GM18511 (cell line): ENCODE measurements around the gene TNS1.
"Not testable (repeated sequence)": the region's sequence is repeated elsewhere in the genome, so short reads cannot be mapped to it uniquely, and the experiment has no call there.

ENCODE experiments used
- ATAC-seq: cut with Tn5 transposase; IDR thresholded peaks from one replicate; pipeline ENCODE4 v1.9.1; 2021; ENCODE audit warnings: mild to moderate bottlenecking, moderate library complexity; ENCODE audit not compliant: unreplicated experiment

The TNS1 gene

DNA sequence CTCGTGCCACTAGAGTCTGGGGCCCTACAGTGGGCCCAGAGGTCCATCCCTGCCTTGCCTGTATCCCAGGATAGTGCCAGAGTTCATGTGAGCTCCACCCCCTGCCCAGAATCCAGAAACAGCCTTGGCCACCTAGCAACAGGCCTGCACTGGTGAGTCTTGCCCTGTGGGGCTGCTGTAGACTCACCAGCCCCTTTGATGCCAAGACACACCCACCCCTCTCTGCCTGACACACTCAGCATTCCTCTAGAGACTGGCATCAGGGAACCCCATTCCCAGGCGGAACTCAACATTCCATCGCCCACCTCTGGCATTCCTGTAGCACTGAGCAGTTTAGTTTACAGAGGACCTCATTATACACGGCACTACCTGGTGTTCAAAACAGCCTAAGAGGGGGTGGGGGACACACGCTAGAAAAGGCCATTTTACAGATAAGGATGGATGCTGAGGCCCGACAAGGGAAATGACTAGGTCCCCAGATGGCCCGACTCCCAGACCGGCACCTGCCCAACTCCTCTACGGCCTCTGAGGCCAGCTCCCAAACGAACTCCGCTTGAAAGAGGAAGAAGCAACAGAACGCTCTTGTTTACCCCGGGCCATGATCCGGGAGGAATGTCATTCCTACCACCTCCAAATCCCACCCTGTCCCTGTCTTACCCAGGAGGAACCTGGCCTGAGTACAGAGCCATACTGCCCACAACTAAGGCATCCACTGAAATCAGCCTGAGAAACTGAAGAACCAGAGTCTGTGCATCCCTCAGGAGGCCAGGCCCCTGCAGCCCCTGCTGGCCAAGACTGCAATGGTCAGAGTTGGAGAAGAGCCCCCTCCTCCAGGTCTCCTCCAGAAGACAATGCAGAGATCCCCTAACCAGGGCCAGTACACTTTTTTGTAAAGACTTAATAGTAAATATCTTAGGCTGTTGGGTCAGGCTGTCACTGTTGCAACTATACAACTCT lies 180.2 kb downstream of the TNS1 start:
- ATAC-seq = no peak

DNA sequence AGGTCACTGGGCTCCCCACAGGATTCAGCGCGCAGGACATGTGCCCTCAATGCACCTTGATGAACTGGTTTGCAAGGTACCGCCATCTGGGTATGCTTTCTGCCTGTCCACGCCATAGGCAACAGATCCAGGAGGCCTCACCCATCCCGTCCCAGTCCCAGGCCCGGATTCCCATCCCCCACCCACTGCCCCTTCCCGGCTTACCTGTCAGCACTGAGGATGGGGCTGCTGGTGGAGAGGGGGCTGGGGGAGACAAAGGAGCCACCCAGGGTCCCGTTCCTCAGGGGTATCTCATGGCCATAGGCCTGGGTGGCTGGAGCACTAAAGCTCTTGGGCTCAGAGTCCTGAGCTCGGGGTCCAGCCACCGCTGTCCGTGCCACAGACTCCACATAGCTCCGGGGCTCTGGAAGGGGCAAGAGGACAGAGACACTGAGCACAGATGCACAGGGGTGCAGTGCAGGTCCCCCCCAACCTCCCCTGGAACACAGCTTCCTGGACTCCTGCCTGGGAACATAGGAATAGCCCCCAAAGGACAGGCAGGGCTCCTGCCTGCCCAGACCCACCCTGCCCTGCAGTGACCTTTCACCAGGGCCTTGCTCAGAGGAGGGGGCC lies 181.2 kb downstream of the TNS1 start:
- no peak for ATAC-seq

DNA sequence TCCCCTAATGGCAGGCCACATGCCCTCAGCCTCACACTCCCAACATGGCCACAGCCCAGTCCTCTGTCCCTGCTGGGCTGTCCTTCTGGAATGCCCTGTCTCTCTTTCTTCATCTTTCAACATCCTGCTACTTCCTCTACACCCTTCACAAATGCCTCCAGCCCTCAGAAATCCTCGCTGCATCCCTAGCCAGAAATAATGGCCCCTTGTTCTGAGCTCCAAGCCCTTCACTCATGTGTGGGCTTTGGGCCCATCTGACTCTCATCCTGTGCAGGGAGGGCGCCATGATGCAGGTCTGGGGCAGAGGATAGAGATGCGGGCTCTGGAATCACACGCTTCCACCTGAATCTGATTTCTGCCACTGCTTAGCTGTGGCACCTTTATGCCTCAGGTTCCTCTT lies 181.9 kb downstream of the TNS1 start:
- no peak for ATAC-seq

DNA sequence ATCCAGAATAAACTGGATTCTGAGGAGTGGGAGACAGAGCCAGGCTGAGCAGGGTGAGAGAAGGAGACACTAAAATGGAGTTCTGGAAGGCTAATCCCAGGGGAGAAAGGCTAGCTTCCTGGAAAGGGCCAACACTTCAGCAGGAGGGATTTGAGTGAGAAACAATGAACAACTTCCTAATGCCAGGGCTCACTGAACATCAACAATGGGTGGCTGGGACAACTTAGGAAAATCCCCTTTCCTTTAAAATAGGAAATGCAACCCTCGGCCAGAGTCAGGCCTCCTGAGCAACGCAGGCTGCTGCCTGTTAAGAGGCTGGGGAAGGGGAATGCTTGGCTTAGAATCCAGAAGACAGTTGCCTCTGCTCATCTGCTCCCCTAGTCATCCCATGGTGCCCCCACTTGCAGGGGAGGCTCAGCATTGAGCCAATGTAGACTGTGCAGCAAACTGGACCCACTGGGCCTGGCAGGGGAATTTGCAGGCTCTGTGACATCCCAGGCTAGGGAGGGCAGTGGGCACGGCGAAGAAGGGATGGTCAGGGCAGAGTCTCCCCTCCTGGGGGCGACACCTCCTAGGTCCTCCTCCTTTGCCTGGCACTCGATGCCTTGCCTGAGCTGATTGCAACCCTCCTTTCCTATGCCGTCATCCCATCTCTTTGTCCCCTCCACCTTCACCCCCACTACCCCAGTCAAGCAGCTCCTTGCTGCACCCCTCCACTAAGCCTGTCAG lies 182.5 kb downstream of the TNS1 start:
- no peak for ATAC-seq

DNA sequence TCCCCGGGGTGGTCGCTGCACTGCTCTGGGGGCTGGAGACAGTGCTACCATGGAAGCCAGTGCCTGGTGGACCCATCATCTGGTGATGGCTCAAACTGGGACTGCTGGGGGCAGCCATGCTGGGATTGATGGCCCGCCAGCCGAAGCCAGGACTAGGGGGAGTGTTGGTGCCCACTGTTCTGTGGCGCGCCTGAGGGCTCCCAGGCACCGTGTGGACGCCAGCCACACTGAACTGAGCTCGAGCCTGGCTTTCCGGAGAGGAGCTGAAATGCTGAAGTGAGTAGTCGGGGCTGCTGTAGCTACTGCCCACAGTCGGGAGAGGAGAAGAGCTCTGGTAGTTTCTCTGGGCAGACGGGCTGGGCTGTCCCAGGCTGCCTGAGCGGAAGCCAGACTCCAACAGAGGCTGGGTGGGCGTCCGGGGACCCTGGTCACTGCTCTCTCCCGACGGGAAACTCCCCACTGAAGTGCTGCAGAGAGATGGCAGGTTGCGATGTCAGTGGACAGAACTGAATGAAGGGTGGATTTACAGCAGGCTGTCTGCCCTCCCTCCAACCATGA lies 184.4 kb downstream of the TNS1 start:
- no peak for ATAC-seq

DNA sequence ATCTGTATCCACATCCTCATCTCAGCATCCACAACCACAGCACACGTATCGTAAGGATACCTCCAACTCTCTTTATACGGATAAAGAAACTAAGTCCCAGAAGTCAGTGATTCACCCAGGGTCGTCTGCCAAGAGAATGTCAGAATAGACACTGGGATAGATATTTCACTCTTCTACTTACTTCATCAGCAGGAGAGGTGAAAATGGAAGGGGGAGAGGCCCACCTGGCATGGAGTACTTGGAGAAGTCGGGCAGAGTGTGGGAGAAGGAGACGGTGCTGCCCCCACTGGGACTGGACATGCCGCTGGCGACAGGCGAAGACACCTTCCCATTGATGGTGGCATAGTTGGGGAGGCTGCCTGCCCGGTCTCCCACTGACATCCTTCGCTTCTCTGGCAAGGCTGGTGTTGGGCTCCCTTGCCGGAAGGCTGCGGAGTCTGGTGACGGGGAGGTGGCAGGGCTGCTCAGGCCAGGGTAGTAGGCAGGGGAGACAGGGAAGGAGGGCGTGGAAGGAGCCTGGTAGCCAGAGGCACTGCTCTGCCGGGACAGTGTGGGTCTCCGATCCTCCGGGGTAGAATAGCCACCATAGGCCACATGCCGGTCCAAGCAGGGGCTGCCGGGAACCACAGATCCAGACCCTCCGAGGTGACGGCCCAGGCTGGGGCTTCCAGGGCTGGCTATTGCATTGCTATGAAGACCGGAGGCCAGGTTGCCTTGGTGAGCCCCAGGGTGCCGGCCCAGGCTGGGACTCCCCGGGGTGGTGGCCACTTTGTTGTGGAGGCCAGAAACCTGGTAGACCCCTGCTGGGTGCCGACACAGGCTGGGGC lies 185.1 kb downstream of the TNS1 start:
- no peak for ATAC-seq

DNA sequence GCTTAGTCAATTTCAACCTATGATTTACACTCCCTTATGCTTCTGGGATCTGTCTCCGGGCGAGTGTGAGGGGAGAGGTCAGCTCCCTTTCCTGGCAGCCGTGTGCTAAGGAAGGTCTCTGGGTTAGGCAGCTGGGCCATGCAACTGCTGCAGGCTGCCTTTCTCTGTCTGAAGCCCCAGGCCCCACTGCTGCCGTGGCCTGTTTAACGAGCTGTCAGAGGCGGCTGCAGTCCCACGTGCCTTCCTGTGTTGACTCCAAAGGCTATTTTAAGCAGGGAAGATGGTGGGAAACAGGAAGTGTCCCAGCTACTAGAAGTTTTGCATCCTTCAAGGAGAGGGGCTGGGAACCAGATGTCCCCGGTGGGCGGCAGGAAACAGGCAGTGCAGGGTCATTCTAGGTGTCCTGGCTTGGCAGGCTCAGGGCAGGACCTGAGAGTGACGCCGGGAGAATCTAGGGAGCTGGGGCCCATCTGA lies 186.4 kb downstream of the TNS1 start:
- ATAC-seq = no peak

DNA sequence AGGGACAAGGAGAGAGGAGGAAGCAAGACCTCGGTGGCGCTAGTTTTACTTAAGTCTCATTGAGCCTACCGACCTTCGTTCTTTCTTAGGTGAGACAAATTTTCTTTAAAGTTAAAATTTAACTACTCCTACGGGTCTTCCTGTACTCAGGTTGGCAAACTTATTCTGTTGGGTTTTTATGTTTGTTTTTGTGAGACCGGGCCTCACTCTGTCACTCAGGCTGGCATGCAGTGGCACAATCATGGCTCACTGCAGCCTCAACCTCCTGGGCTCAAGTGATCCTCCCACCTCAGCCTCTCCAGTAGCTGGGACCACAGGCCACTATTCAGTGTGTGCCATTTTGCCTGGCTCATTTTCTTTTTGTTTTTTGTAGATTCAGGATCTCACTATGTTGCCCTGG lies 189.0 kb downstream of the TNS1 start:
- no peak for ATAC-seq

DNA sequence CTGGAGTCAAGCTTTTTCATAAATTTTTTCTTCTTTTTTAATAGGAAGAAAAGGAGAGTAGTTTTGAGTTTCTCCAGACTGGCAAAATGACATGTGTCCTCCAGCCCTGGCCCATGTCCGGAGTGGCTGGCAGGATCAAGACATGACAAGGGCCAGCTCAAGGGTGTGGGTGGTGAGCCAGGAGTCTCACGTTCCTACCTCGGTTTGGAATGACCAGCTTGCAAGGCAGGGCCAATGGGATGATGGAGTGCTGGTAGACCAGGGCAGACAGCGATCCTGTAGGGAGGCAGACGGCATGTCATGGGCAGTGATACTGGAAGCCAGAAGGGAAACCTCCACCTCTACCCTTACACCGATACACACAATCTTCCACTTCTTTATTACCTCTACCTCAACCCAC lies 190.6 kb downstream of the TNS1 start:
- ATAC-seq = no peak

DNA sequence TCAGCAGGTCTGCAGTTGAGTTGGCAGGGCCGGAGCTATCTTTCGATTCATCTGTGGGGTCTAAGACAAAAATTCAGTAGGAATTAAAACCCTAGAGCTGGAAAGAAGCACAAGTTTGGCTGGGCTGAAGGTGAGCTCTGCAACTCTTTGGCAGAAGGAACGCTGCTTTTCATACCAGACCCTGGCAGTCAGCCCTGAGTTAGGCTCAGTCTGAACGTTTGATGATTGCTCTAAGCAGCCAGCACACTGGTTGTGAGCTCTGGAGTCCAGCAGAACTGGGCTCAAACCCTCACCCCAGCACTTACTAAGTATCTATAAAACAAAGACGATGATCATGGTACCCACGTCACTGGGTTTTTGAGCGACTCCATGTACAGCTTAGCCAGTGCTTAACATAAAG lies 192.5 kb downstream of the TNS1 start:
- no peak for ATAC-seq

DNA sequence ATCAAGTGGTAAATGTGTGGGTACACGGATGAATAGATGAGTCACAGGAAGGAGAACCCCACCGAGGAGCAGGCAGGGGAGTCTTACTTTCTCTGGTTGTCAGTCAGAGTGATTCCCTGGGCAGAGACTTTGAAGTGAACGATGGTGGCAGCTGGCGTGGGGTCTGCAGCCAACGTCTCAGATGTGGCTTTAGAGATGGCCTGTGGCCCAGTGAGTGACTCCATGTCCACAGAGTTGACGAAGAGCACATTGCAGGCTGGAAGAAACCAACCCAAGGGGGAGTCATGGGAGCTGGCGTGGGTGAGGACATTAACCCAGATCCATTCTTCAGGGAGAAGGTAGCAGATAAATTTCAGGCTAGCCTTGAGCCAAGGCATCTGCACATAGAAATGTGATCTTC lies 193.1 kb downstream of the TNS1 start:
- no peak for ATAC-seq

DNA sequence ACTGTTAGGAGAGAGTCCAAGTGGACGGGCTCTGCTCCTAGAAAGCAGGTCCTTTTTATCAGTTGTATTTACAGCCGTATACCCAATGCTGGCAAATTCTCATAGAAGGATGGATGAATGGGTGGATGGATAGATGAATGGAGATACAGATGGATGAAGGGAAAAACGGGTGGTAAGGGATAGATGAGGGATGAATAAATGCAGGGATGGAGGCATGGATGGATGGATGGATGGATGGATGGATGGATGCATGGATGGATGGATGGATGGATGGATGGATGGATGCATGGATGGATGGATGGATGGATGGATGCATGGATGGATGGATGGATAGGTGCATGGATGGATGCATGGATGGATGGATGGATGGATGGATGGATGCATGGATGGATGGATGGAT lies 193.8 kb downstream of the TNS1 start:
- ATAC-seq = not testable (repeated sequence)

DNA sequence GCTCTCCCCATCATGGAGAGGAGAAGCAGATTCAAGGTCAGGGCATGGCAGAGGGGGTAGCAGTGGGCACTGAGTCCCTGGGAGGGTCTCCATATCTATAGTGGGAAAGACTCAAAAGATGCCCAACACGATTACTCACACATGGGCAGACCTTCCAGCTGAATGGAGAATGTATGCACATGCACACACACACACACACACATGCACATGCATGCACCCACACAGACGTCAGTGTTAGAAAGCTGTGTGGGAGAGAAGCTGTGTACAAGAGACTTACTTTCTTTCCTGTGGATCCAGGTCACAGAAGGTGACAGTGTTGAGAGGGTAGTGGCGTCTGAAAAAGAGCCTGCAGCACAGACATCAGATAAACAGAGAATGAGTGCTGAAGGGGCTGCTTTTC lies 194.5 kb downstream of the TNS1 start:
- ATAC-seq = no peak

DNA sequence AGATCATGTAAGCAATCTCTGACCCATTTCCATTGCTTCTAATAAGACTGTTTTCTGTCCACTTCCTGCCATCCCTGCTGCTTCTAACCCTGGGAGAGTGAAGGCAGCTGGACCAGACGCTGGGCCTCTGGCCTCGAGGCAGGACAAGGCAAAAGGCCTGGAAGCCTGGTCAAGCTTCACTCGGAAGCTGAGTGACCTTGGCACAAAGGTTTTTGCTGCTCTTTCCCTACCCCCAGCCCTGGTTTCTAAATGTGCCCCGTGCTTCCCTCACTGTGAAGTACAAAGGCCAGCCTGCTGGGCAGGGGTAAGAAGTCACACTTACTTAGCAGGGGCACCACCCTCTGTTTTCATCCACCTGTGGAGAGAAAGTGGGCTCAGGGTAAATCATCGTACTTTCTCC lies 195.0 kb downstream of the TNS1 start:
- ATAC-seq = no peak

DNA sequence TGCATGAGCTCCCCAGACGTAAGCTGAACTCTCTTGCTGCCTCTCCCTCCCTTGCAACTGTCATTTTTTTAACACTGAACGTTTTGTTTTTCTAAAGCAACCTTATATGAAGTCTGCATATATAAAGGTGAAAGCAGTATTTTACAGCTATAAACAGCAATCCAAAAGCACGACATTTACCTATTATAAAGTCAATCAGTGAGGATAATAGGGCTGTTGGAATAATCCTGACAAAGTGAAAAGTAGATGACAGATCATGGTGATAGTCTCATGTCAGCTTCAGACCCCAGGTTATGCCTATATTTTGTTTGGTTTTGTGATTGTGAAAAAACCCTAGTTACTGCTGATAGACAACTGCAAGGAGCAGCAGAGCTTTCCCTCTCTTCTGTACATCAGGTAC lies 195.8 kb downstream of the TNS1 start:
- no peak for ATAC-seq

DNA sequence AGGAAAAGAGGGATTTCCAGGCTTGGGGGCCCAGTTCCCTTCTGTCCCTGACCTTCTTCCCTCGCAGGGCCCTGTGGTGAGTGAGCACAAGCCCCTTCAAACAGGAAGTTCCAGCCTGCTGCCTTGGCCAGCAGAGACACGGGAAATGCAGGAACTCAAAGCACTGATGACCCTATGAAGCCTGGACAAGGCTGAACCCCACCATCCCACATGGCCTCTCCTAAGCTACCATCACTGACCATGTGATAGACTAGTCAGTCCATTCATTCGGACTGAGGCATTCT lies 196.4 kb downstream of the TNS1 start:
- no peak for ATAC-seq

DNA sequence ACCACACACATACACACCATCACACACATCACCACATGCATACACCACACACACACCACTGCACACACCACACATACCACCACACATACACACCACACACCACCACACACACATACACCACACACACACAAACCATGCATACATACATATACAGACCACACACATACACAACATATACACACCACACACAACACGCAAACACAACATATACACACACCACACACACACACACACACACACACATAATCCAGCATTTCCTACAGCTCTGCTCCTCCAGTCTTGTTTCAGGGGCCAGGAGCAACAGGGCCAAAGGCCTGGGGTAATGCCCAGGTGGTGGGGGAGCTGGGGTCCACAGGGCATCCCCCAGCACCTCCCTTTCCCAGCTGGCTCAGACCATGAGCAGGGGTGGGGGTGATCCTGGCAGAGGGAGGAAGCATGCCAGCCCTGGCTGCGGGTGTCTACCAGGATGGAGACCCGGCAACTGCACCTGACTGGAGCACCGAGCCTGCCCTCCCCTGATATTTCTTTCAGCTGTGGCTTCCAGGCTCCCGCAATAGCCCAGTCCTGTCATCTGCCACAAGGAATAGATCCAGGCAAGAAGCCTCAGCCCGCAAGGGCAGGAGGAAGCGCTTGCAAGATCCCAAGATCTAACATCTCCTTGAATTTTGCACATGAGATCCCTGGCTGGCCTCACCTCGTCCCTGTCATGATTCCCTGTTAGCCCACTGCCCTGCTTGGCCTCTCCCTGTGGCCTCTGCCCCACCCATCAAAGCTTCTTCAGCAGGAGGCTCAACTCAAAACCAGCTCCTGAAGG lies 196.9 kb downstream of the TNS1 start:
- ATAC-seq = no peak

DNA sequence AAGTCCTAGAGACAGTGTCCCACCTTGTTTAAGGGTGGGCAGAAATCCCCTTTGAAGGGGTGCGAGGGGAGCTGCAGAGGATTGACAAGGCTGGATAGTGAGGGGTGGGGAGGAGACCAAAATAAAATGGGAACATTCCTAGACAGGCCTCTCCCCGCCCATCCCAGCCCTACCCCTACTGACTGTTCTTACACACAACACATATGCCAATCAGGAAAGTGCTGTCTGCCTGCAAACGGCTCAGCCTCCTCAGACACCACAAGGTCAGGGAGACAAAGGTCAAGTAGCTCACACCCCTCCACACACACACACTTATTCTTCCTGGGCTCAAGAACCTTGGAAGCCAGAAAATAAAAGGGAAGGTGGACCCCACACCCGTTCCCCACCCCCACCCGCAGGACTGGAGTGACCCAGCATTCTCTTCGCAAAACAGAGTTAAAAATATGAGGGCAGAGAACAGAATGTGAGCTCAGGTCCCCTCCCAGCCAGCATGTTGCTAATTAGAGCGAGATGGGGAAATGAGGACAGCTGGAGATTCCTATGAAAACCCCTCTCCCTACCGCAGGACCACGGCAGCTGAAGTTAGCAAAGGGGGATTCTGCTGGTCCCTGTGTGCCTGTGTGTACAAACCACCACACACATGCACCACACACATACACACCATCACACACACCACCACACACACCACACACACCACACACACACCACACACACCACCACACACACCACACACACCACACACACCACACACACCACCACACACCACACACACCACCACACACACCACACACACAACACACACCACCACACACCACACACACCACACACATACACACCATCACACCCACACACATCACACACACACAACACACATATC lies 197.8 kb downstream of the TNS1 start:
- ATAC-seq = no peak

DNA sequence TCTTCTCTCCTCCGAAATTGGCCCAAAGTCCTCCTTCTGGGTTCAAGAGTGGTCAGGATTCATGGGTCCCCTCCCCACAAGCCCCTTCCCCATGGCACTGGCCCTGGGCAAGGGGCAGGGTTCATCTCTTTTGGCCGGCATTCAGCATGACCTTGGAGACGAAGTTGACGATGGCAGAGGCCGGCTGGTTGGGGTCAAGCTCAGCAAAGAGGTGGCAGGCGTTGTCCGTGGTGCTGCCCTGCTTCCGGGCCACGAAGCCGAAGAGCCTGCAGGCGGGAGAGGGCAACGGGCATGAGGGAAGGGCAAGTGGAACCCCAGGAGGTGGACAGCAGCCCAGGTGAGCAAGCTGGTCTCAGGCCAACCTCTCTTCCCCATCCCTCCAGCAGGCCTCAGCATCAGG lies 198.5 kb downstream of the TNS1 start:
- ATAC-seq = no peak
